Measurements from ENCODE around the gene SLC6A16. TPM values are rescaled to one million over a fixed set of nuclear protein-coding genes. Genes with fewer than 3 reads are reported as not detected.
"Not testable (repeated sequence)": the region's sequence is repeated elsewhere in the genome, so short reads cannot be mapped to it uniquely, and the experiment has no call there.

SLC6A16 gene
- total RNA-seq, 4 donors from 2014 or later = 0.23 to 1.4 (median 0.34) TPM; not detected in 1

DNA sequence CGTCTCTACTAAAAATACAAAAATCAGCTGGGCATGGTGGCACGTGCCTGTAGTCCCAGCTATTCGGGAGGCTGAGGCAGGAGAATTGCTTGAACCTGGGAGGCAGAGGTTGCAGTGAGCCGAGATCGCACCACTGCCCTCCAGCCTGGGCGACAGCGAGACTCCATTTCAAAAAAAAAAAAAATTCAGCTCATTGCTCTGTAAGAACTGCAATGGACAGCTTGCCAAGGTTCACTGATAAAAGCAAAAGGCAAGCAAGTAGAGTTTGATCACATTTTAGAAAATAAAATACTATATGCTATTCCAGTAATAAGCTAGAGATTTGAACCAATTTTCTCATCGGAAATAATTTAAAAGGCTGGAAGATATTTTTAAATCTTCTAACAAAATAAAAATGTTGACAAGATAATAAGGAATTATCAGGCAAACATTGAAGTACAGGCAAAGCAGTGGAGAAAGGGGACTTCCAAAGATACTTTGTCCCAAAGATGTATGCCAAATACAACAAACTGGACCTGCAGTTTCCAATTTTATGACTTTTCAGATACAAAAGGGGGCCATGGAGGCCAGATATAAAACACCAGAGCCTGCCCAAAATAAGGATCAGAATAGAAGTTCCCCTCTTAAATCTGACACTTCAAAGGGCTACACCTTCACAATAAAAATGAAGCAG lies 29.6 kb downstream of the SLC6A16 start:
- H3K4me1 ChIP-seq = no peaks in the 10 kb centered on the region
- no peak overlapping the region for H3K4me3 ChIP-seq
- DNase-seq (ENCODE audit: low spot score in 2 of 2) = no peak
- no peak overlapping the region for H3K27ac ChIP-seq
- H3K27me3 ChIP-seq = no peaks in the 10 kb centered on the region
- TF ChIP-seq EP300 (IDR thresholded peaks at IDR 0.05) = no peak
- H3K9me3 ChIP-seq = no peaks in the 10 kb centered on the region
- WGBS = 93% methylated on average over 8 of the region's 8 CpGs
- H3K36me3 ChIP-seq = no peaks in the 10 kb centered on the region

DNA sequence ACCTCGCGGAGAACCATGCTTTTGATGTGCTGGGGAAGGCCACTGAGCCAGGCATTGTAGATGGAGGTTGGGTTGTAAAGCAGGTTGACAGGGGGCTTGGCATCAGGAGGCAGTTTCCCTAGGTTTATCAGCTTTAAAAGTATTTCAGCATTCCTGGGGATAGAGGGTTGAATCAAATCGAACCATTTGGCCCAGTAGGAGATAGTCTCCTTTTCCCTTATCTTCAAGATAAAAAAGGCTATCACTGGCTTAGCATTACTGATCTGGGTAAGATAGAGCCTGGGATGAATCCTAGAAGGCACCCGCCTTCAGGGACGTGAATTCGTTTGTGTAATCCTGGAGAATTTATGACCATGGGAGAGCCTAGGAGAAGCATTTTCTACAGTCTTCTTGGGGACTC lies 30.6 kb downstream of the SLC6A16 start:
- TF ChIP-seq POLR2A (IDR thresholded peaks at IDR 0.05) (no peak), POLR2AphosphoS5 (IDR thresholded peaks at IDR 0.05) (no peak), EP300 (IDR thresholded peaks at IDR 0.05) (no peak)
- TF ChIP-seq, protein P1, sequence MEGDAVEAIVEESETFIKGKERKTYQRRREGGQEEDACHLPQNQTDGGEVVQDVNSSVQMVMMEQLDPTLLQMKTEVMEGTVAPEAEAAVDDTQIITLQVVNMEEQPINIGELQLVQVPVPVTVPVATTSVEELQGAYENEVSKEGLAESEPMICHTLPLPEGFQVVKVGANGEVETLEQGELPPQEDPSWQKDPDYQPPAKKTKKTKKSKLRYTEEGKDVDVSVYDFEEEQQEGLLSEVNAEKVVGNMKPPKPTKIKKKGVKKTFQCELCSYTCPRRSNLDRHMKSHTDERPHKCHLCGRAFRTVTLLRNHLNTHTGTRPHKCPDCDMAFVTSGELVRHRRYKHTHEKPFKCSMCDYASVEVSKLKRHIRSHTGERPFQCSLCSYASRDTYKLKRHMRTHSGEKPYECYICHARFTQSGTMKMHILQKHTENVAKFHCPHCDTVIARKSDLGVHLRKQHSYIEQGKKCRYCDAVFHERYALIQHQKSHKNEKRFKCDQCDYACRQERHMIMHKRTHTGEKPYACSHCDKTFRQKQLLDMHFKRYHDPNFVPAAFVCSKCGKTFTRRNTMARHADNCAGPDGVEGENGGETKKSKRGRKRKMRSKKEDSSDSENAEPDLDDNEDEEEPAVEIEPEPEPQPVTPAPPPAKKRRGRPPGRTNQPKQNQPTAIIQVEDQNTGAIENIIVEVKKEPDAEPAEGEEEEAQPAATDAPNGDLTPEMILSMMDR (IDR thresholded peaks at IDR 0.05) = no peak
- 88% methylated on average over 6 of the region's 6 CpGs for WGBS
- H3K36me3 ChIP-seq = no peaks in the 10 kb centered on the region
- H3K27me3 ChIP-seq = no peaks in the 10 kb centered on the region
- H3K4me1 ChIP-seq = no peaks in the 10 kb centered on the region
- no peak for DNase-seq (ENCODE audit: low spot score in 2 of 2)
- H3K27ac ChIP-seq = no peak overlapping the region
- no peak overlapping the region for H3K4me3 ChIP-seq
- no peaks in the 10 kb centered on the region for H3K9me3 ChIP-seq

DNA sequence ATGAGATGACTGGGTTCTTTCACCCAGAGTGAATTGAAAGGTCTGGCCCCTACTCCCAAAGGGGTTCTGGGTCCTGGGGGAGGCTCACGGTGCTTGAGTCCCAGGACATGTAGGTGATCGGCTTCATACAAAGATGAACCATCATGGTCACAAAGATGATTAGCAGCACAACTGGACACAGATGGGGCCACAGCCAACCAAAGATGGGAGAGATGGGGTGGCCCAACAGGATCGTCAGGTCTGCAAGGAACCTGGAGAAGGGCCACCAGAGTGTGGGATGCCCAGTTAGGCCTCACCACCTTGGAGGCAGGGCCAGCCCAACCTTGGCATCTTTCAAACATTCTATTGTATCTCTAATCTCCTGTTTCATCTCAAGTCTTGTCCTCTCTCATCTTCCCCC lies 34.5 kb downstream of the SLC6A16 start:
- H3K36me3 ChIP-seq = no peaks in the 10 kb centered on the region
- H3K27me3 ChIP-seq = no peaks in the 10 kb centered on the region
- no peak for TF ChIP-seq POLR2AphosphoS5 (IDR thresholded peaks at IDR 0.05)
- TF ChIP-seq, protein P1 (IDR thresholded peaks at IDR 0.05) = no peak
- no peak for TF ChIP-seq POLR2A (IDR thresholded peaks at IDR 0.05)
- TF ChIP-seq EP300 (IDR thresholded peaks at IDR 0.05) = no peak
- H3K27ac ChIP-seq = no peak overlapping the region
- no peaks in the 10 kb centered on the region for H3K4me1 ChIP-seq
- no peaks in the 10 kb centered on the region for H3K9me3 ChIP-seq
- DNase-seq (ENCODE audit: low spot score in 2 of 2) = no peak
- no peak overlapping the region for H3K4me3 ChIP-seq
- 79% methylated on average over 3 of the region's 3 CpGs for WGBS

DNA sequence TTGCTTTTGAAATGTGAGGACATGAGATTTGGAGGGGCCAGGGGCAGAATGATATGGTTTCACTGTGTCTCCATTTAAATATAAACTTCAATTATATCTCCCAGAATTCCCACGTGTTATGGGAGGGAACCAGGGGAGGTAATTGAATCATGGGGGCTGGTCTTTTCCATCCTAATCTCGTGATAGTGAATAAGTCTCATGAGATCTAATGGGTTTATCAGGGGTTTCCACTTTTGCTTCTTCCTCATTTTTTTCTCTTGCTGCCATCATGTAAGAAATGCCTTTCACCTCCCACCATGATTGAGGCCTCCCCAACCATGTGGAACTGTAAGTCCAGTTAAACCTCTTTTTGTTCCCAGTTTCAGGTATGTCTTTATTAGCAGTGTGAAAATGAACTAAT lies 35.7 kb downstream of the SLC6A16 start:
- H3K27ac ChIP-seq; H3K4me3 ChIP-seq; H3K4me1 ChIP-seq; DNase-seq (ENCODE audit: low spot score in 2 of 2); H3K9me3 ChIP-seq; H3K27me3 ChIP-seq; H3K36me3 ChIP-seq: not testable (repeated sequence)
- 68% methylated on average over 2 of the region's 2 CpGs for WGBS

DNA sequence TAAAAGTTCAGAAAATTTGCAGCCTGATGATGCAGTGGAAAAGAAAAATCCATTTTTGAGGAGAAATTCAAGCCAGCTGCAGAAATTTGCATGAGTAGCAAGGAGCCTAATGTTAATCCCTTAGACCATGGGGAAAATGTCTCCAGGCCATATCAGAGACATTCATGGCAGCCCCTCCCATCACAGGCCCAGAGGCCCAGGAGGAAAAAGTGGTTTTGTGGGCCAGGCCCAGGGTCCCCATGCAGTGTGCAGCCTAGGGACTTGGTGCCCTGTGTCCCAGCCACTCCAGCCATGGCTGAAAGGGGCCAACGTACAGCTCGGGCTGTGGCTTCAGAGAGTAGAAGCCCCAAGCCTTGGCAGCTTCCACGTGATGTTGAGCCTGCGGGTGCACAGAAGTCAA lies 36.8 kb downstream of the SLC6A16 start:
- H3K27me3 ChIP-seq; H3K36me3 ChIP-seq; H3K4me1 ChIP-seq; H3K4me3 ChIP-seq; DNase-seq (ENCODE audit: low spot score in 2 of 2); H3K9me3 ChIP-seq; H3K27ac ChIP-seq: not testable (repeated sequence)
- WGBS = 85% methylated on average over 4 of the region's 4 CpGs

DNA sequence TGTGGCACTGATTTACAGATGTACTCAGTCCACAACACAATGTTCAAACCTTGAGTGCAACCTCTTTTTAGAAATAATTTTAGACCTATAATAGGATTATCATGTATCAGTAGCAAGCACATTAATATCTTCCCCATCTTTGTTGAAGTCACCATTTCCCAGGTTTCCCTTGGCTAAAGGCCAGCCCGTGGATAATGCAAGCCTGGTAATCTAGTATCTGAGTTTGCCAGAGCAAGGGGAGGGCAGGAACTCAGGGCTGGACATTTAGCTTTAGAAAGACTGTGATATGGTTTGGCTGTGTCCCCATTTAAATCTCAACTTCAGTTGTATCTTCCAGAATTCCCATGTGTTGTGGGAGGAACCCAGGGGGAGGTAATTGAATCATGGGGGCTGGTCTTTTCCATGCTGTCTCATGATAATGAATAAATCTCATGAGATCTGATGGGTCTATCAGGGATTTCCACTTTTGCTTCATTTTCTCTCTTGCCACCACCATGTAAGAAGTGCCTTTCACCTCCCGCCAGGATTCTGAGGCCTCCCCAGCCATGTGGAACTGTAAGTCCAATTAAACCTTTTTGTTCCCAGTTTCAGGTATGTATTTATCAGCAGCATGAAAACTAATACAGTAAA lies 37.7 kb downstream of the SLC6A16 start:
- H3K9me3 ChIP-seq = no peaks in the 10 kb centered on the region
- H3K27ac ChIP-seq = no peak overlapping the region
- TF ChIP-seq POLR2A (IDR thresholded peaks at IDR 0.05) (no peak), POLR2AphosphoS5 (IDR thresholded peaks at IDR 0.05) (no peak), EP300 (IDR thresholded peaks at IDR 0.05) (no peak)
- TF ChIP-seq, protein P1 (IDR thresholded peaks at IDR 0.05) = no peak
- no peaks in the 10 kb centered on the region for H3K27me3 ChIP-seq
- DNase-seq (ENCODE audit: low spot score in 2 of 2) = no peak
- no peak overlapping the region for H3K4me3 ChIP-seq
- no peaks in the 10 kb centered on the region for H3K4me1 ChIP-seq
- 39% methylated on average over 2 of the region's 2 CpGs for WGBS
- no peaks in the 10 kb centered on the region for H3K36me3 ChIP-seq

DNA sequence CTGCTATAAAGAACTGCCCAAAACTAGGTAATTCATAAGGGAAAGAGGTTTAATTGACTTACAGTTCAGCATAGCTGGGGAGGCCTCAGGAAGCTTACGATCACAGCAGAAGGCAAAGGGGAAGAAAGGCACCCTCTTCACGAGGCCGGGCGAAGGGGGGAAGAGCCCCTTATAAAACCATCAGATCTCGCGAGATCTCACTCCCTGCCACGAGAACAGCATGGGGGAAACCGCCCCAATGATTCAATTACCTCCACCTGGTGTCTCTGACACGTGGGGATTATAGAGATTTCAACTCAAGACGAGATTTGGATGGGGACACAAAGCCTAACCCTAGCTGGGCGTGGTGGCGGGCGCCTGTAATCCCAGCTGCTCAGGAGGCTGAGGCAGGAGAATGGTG lies 42.8 kb downstream of the SLC6A16 start:
- peaks cover 4% of the 10 kb centered on the region for H3K27me3 ChIP-seq
- 84% methylated on average over 13 of the region's 13 CpGs for WGBS
- no peak for TF ChIP-seq POLR2AphosphoS5 (IDR thresholded peaks at IDR 0.05)
- no peak for TF ChIP-seq EP300 (IDR thresholded peaks at IDR 0.05)
- TF ChIP-seq POLR2A (IDR thresholded peaks at IDR 0.05) = no peak
- TF ChIP-seq, protein P1 (IDR thresholded peaks at IDR 0.05) = no peak

More for the DNA sequence above, 42.8 kb downstream of the SLC6A16 start:
- Histone ChIP-seq H3K4me3 (no peak overlapping the region), H3K36me3 (no peaks in the 10 kb centered on the region), H3K9me3 (no peaks in the 10 kb centered on the region), H3K27ac (no peak overlapping the region), H3K4me1 (no peaks in the 10 kb centered on the region)
- no peak for DNase-seq (ENCODE audit: low spot score in 2 of 2)
